Keratinocyte (primary cell): ENCODE results near the gene SLC23A2. TPM values are rescaled to one million over a fixed set of nuclear protein-coding genes. Genes with fewer than 3 reads are reported as not detected.
"Not testable (repeated sequence)": the region's sequence is repeated elsewhere in the genome, so short reads cannot be mapped to it uniquely, and the experiment has no call there.

Experiments used
- DNase-seq: peaks from one replicate; pipeline ENCODE4 v3.0.0-alpha.2; 2011; ENCODE audit warnings: low read depth, missing footprints, low spot score
- FAIRE-seq: peaks from 2 replicates; lab custom pipeline; 2011; peaks lifted over from hg19 to GRCh38; lab: Jason Lieb, UNC
- H2AFZ ChIP-seq: 2 replicates; pipeline ENCODE4 v1.6.0; 2012; ENCODE audit warnings: low read length, control low read depth, inconsistent platforms; ENCODE audit not compliant: control insufficient read depth
- H3K27ac ChIP-seq: 2 replicates; pipeline ENCODE4 v1.5.1; 2011; ENCODE audit warnings: low read length; ENCODE audit not compliant: control insufficient read depth, insufficient read depth
- H3K27me3 ChIP-seq: 3 replicates; pipeline ENCODE4 v1.6.0; 2011; ENCODE audit warnings: low read length; ENCODE audit not compliant: control insufficient read depth, insufficient read depth; ENCODE audit errors: extremely low read depth
- H3K36me3 ChIP-seq, 2 experiments: 2 replicates in 1 of 2; 3 replicates in 1 of 2; pipeline ENCODE4 v1.5.1; 2011; ENCODE audit warnings: low read length in 2 of 2, mild to moderate bottlenecking in 1 of 2; ENCODE audit not compliant: control insufficient read depth in 2 of 2, insufficient read depth in 2 of 2; ENCODE audit errors: extremely low read depth in 1 of 2
- H3K4me1 ChIP-seq: 3 replicates; pipeline ENCODE4 v1.5.1; 2011; ENCODE audit warnings: low read length; ENCODE audit not compliant: control insufficient read depth, insufficient read depth; ENCODE audit errors: extremely low read depth
- H3K4me2 ChIP-seq: 3 replicates; pipeline ENCODE4 v1.6.0; 2011; ENCODE audit warnings: low read depth, low read length; ENCODE audit not compliant: control insufficient read depth, insufficient read depth; ENCODE audit errors: extremely low read depth
- H3K4me3 ChIP-seq, 3 experiments: fragments of 200-600 bp in 1 of 3; sonication (generic) in 1 of 3; 2 replicates in 2 of 3; 3 replicates in 1 of 3; pipeline ENCODE4 v1.5.1; 2011 to 2016; ENCODE audit warnings: low read length in 3 of 3, mild to moderate bottlenecking in 3 of 3, control low read depth in 2 of 3, inconsistent platforms in 1 of 3, low read depth in 1 of 3, mixed read lengths in 1 of 3, mixed run types in 1 of 3, moderate library complexity in 1 of 3; ENCODE audit not compliant: control insufficient read depth in 2 of 3, insufficient read depth in 2 of 3; ENCODE audit errors: extremely low read depth in 1 of 3
- H3K79me2 ChIP-seq: 2 replicates; pipeline ENCODE4 v1.6.0; 2012; ENCODE audit warnings: low read length; ENCODE audit not compliant: control insufficient read depth, insufficient read depth
- H3K9ac ChIP-seq: 3 replicates; pipeline ENCODE4 v1.6.0; 2011; ENCODE audit warnings: low read length; ENCODE audit not compliant: control insufficient read depth, insufficient read depth; ENCODE audit errors: extremely low read depth
- H3K9me1 ChIP-seq: 3 replicates; pipeline ENCODE4 v1.6.0; 2011; ENCODE audit warnings: low read length; ENCODE audit not compliant: control insufficient read depth, insufficient read depth; ENCODE audit errors: extremely low read depth
- H3K9me3 ChIP-seq: 2 replicates; pipeline ENCODE4 v1.5.1; 2012; ENCODE audit warnings: low read depth, low read length; ENCODE audit not compliant: control insufficient read depth
- H4K20me1 ChIP-seq: 3 replicates; pipeline ENCODE4 v1.6.0; 2011; ENCODE audit warnings: low read length; ENCODE audit not compliant: control insufficient read depth, insufficient read depth; ENCODE audit errors: extremely low read depth
- CTCF ChIP-seq, 3 experiments: IDR thresholded peaks in 1 of 3; conservative IDR thresholded peaks in 1 of 3; optimal IDR thresholded peaks in 1 of 3; 2 replicates in 2 of 3; 3 replicates in 1 of 3; pipeline versions ENCODE3 to v1.5.1; 2011; ENCODE audit warnings: low read length in 3 of 3, mild to moderate bottlenecking in 3 of 3, moderate library complexity in 2 of 3, control low read depth in 1 of 3, inconsistent platforms in 1 of 3; ENCODE audit not compliant: insufficient read depth in 2 of 3; ENCODE audit errors: extremely low read depth in 1 of 3
- EZH2 ChIP-seq: IDR thresholded peaks from one replicate; pipeline ENCODE4 v1.6.1; 2012; ENCODE audit warnings: inconsistent platforms, mild to moderate bottlenecking, low read length, moderate library complexity
- dilution Hi-C: fragments of 300-500 bp; cut with MboI; formaldehyde crosslinking; loops from one replicate; pipeline ENCODE4 v1.7.0; 2020; ENCODE audit warnings: low sequenced_read_pairs; ENCODE audit not compliant: extremely low pct_ligation_motif_present
- polyA plus RNA-seq, 5 experiments: library from polyadenylated mRNA; depleted of rRNA in 3 of 5; stranded (reverse) in 3 of 5; stranded (forward) in 1 of 5; unstranded in 1 of 5; fragments of >200 nt; gene quantifications; 1 replicate in 1 of 5; 2 replicates in 3 of 5; 3 replicates in 1 of 5; pipeline versions ENCODE4 v1.2.1 to v1.2.3, GENCODE V29; 2011 to 2012; ENCODE audit warnings: missing spikeins in 2 of 5, low read depth in 1 of 5, low replicate concordance in 1 of 5

SLC23A2 gene
- polyA plus RNA-seq, 1 donor (not counting 4 experiments of a cell fraction or from before 2014, with no cell fraction given), result 13.4 TPM

DNA sequence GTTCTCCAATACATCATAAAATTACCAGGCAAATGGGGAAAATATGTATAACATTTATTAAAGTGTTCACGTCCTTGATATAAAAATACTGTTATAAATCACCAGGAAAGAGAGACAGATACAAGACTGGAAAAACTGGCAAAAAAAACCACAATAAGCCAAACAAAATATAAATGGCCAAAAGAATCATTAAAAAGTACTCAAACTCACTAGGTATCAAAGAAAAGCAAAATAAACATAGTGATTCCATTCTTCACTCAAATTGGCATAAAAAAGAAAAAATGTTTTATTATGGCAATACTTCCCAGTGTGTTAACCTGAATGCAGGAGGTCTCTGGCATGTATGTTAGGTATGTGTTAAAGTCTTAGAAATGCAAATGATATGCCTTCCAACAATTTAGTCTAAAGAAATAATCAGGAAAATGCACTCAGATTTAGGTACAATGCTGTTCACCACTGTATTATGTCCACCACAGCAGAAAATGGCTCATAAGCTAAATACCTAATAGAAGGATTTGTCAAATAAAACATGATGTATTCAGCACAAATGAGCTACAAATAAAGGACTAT, 21.4 kb downstream of the SLC23A2 start:
- dilution Hi-C loops, result no loop called here
- no peak for FAIRE-seq

DNA sequence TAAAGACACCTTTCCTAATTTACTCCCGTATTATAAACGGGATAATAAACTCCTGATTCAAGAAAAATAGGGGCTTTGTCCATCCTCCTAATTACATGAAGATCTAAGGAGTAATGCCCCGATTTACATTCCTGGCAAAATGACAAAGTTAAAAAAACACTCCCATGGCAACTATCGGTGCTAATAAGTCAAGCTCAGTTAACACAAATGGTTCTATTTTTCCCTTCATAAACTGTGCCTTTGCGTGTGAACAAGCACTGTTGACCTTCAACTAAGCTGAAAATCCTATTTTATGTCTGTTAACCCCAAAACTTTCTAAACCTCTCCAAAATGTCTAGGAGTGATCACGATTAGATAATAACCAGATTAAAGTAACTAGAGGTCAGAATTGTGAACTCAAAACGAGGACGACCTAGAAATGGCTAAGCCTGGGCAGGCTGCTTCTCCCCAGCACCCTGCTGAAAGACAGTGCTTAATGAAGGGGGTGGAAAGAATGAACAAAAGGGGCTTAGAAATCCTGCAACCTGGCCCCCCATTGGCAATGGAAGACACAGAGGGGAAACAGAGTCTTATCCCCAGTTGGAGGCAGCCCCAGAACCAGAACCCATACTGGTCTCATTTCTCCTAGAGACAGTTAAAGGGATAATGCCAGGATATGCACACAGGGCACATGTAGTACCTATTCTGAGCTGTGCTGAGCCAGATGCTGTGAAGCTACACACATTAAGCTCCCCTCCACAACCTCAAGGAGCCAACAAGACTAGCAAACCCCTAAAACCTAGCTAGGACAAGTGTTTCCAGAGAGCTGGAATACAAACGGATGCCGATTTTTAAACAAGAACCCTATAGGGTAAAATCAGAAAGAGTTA, 23.0 kb downstream of the SLC23A2 start:
- TF ChIP-seq CTCF (optimal IDR thresholded peaks at IDR 0.05 in 1 of 3, IDR thresholded peaks at IDR 0.05 in 1 of 3, conservative IDR thresholded peaks at IDR 0.05 in 1 of 3; ENCODE audit: extremely low read depth in 1 of 3, insufficient read depth in 2 of 3, low read length in 3 of 3) (no peak), EZH2 (no peak)
- dilution Hi-C loops, result no loop called here
- FAIRE-seq (no peak), DNase-seq (no peak)
- Histone ChIP-seq H3K4me1 (no peaks in the 10 kb centered on the region), H3K79me2 (peaks cover 20% of the 10 kb centered on the region), H4K20me1 (no peaks in the 10 kb centered on the region), H3K9ac (no peak overlapping the region), H3K36me3 (no peaks in the 10 kb centered on the region), H3K9me3 (no peaks in the 10 kb centered on the region), H3K27me3 (no peaks in the 10 kb centered on the region), H3K4me2 (no peak overlapping the region), H3K9me1 (no peaks in the 10 kb centered on the region), H3K27ac (no peak overlapping the region), H2AFZ (no peak overlapping the region), H3K4me3 (no peak overlapping the region)

More for the DNA sequence above, 21.4 kb downstream of the SLC23A2 start:
- TF ChIP-seq EZH2 (no peak), CTCF (optimal IDR thresholded peaks at IDR 0.05 in 1 of 3, IDR thresholded peaks at IDR 0.05 in 1 of 3, conservative IDR thresholded peaks at IDR 0.05 in 1 of 3; ENCODE audit: extremely low read depth in 1 of 3, insufficient read depth in 2 of 3, low read length in 3 of 3) (no peak)
- Histone ChIP-seq H4K20me1 (no peaks in the 10 kb centered on the region), H2AFZ (no peak overlapping the region), H3K9ac (no peak overlapping the region), H3K9me3 (no peaks in the 10 kb centered on the region), H3K4me3 (no peak overlapping the region), H3K27me3 (no peaks in the 10 kb centered on the region), H3K79me2 (peaks cover 21% of the 10 kb centered on the region), H3K4me1 (no peaks in the 10 kb centered on the region), H3K4me2 (no peak overlapping the region), H3K36me3 (no peaks in the 10 kb centered on the region), H3K9me1 (no peaks in the 10 kb centered on the region), H3K27ac (no peak overlapping the region)
- DNase-seq, result no peak

GRCh38 chr20:4976014-4976413, 25.3 kb downstream of the SLC23A2 start:
- FAIRE-seq, H3K27ac ChIP-seq, H3K4me1 ChIP-seq, H2AFZ ChIP-seq, DNase-seq, H3K4me3 ChIP-seq, H3K9me3 ChIP-seq, H3K4me2 ChIP-seq, dilution Hi-C loops, H3K36me3 ChIP-seq, H3K9me1 ChIP-seq, H4K20me1 ChIP-seq, H3K27me3 ChIP-seq, H3K9ac ChIP-seq: not testable (repeated sequence)
- peaks cover 19% of the 10 kb centered on the region for H3K79me2 ChIP-seq
